ENCODE data around the gene IGF1R.
A peak's percentile ranks its signal among the peaks of the same experiment; 100 is the strongest.

IGF1R gene

DNA sequence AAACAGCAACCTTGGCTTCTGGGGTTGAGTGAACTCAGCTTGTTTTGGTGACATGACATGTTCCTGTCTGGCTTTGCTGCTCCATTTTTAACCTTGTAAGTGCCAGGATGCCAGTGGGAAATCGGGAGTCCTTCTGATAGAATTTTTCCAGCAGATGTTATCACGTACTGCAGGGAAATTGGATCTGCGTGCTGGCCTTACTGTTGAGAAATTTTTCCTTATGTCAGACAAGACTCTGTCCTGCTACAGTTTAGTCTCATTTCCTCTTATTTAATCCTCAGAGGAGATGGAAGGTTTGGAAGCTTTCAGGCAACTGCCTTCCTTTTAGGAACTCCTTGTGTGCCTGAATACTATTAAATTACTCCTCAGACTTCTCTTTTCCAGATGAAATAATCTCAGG, 278.7 kb downstream of the IGF1R start:
- DNase-seq: no peak

DNA sequence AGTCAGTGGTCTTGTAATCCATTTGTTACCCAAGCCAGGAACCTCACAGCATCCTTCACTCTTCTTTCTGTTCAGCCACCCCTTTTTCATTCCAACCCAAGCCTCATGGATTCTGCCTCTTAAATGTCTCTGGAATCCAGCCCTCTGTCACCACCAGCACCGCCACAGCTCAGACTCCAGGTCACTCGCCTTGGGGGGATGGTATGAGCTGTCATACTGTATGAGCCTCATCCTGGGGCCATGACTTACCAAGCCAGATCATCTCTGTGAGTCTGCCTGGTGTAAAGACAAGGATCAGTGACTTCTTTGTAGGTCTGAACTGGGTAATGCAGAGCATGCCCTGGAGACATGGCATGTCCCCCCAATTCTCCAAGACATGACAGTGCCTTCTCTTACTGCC, 279.7 kb downstream of the IGF1R start:
- DNase-seq: no peak

DNA sequence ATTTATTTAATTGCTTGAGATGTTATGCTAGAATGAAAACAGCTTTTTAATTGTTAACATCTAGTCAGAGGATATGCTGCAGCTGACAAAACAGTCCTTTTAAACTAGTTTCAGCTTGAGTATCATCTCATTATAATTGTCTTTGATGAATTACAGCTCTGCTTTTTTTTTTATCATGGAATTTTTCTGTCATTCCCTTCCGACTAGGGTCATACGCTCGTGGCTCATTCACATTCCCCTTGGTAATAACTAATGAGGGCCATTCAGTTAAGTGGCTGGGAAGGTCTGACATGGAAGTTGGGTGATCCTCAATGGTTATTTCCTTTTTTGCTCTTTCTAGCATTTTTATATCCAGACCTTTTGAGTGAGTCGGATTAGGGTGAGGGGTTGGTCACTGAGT, 282.2 kb downstream of the IGF1R start:
- DNase-seq: no peak

DNA sequence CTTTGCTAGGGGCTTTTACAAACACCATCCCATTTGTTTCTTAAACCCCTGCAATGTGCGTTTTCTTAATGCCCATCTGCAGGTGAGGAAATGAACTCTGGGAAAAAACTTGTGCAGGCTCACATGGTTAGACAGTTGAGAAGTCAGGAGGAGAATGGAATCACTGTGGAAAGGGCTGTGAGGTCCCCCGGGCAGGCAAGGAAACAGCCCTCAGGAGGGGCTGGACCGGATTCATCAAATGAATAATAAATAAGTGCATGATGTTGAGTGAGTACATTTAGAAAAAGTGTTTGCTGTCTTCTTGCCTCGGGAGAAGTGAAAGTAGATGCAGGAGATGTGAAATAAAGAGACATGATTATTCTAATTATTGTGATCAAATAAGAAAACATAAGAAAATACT, 282.7 kb downstream of the IGF1R start:
- no peak for DNase-seq

DNA sequence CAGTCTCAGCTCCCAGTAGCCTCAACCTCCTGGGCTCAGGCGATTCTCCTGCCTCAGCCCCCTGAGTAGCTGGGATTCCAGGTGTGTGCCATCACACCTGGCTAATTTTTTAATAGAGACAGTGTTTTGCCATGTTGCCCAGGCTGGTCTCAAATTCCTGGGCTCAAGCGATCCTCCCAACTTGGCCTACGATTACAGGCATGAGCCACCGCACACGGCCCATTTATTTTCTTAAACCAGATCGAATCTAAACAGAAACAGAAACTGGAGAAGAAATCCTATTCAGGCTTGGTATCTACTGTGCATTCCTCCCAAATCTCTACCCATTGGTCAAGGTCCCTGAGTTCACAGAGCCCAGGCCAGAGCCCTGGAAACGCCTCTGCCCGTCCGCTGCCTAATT, 285.1 kb downstream of the IGF1R start:
- DNase-seq: no peak

DNA sequence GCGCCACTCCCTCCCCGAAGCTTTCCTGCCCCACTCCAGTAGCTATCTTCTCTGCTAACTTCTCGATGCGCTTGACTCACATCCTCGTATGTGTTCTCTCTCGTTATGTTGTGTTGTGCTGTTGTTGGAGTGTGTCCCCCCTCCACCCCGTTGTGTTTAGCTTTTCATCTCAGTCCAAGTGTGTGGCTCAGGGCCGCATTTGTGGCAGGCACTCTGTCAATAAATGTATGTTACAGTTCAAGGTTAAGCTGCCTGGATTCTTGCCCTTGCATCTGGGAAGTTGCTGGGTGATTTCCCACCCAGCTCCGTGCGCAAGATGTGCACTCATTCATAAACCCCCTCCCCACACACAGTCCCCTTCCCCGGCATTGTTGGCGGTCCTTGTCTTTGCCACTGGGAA, 287.4 kb downstream of the IGF1R start:
- no peak for DNase-seq

DNA sequence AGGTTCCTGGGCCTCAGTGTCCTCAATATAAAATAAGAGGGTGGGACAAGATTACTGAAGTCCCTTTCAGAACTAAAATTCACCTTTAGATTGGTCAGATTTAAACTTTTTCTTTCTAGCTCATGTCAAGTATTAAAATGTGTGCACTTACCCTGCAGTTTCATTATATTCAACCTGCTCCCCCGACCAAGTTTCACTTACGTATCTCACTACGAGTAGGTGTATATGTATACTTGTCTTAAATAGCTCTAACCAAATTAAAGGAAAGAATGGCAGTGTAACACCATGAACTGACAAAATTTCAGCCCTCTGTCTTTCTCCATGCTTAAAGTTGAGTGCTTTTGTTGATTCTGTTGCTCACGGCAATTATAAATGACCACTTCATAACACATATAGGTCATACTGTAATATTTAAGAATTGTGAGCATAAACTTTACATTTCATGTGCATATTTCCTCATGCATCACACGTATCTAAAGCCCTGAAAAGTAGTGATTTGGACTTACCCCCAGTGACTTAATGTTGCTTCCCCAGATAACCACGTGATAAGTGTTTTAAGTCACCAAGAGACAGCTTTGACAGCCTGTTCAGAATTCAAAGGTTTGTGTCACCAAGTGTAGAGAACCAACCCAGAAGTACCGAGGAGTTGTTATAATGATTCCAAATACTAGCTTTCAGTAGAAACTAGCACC, 289.2 kb downstream of the IGF1R start:
- DNase-seq: no peak

DNA sequence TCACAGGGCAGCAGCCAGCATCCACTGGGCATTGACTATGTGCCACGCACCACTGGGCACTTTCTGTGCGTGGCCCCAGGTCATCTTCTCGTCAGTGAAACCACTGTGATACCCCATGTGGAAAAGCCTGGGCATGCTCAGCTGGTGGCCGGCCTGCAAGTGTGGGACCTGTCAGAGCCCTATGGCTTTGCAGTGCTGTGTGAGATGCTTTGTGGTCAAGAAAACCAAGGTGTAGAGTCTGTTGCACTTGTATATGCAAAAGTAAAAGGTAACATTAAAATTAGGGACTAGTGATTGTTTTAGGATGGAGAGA, 289.7 kb downstream of the IGF1R start:
- no peak for DNase-seq

DNA sequence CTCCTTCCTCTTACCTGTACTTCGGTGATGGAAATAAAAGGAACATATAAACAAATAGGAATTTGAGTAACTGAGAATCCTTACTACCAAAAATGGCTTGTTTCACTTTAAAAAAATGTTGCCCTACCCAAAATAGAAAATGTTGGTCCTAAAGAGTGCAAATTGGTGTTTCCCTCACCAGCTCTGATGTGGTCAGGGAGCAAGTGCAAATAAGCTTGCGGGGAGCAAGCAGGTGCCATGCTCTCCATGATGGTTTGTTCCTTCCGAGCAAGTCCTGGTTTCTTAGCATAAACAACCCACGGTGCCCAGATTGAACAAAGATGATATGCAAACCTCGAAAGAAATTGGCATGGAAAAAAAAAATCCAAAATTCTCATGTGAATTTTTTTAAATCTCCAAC, 290.5 kb downstream of the IGF1R start:
- DNase-seq: no peak

DNA sequence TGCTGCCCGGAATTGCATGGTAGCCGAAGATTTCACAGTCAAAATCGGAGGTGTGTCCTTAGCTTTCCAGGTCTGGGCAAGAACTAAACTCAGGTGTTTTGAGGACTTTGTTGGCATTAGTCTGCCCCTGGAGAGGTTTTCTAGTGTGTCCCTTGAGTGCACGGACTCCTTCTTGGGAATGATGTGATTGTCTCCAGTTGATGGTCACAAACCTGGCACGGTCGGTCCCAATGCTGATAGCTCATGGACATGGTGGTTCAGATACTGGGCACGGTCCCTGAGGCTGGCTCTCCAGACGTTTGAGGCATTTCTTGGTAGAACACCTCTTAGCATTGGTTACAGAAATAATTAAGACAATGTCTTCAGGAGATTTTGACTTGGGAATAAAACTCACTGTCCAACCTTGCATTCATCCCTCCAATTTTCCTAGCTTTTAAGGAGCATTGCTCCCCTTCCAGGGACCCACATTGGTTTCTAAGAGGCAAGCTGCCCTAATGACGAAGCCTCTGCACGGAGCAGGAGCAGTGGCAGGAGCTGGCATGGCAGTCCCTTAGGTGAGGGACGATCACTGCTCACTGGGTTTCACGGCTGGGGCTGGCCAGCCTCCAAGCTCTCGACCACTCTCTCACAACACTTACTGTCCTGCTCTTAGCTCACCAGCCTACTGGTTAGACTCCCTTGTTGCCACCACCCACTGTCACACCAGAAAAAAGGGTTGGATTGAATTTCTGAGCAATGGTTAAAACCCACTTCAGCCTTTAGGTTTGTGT, 291.2 kb downstream of the IGF1R start:
- DNase-seq: peak; percentile 42

DNA sequence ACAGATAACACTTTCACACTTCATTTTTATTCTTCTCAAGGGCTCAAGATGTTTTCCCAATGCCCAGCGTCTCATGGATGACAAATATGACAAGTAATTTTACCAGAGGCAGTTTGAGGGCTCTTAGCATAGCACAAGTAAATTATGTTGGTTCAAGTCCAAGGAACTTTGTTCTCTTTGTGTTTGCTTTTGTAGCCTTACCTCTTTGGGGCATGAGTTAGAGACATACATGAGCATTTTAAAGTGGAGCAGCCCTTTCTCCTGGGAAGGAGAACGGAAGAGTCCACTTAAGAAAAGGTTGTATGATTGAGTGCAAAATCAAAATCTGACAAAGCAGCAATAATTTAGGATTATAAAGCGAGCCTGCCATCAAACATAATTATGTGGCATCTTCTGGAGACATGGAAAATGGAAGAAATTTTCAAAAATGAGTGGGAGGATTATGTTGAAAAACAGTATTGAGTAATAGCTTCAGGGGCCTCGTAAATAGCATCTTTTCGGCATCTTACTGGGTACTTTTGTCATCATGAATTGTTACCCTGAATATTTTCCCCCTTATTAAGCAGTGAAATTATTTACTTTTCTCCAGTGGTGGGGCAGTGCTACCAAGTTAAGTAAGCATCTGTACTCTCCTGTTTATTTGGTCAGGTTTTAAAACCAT, 293.4 kb downstream of the IGF1R start:
- DNase-seq: no peak

DNA sequence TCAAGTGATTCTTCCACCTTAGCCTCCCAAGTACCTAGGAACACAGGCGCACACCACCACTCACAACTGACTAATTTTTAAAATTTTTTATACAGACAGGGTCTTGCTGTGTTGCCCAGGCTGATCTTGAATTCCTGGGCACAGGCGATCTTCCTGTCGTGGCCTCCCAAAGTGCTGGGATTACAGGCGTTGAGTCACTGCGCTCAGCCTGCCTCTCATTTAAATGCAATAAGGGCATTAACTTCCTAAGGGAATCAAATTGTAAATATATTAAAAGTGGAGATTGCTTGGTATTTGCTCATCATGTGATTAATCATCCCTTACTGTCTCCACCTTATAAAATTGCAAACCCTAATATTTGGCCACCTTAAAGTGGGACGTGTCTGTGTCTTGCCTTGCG, 294.1 kb downstream of the IGF1R start:
- DNase-seq: no peak

DNA sequence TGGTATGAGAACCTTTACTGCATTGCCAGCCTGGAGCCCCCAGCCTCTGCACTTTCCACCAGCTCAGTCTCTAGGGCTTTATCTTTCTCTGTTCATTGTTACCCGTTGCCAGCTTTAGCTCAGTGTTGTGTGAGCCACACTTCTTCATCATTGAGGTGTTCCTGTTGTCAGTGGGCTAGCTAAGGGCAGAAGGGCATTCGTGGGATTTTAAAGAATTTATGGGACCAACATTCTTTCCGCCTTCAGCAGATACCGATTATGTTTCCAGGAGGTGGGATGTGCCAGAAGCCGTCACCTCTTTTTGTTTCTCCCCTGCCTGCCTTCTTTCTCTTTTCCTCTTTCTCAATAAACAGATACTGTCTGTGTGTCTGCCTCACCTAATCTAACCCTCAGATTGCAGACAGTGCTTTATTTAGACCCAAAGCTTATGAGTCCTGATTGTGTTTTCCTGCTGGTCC, 294.7 kb downstream of the IGF1R start:
- no peak for DNase-seq

DNA sequence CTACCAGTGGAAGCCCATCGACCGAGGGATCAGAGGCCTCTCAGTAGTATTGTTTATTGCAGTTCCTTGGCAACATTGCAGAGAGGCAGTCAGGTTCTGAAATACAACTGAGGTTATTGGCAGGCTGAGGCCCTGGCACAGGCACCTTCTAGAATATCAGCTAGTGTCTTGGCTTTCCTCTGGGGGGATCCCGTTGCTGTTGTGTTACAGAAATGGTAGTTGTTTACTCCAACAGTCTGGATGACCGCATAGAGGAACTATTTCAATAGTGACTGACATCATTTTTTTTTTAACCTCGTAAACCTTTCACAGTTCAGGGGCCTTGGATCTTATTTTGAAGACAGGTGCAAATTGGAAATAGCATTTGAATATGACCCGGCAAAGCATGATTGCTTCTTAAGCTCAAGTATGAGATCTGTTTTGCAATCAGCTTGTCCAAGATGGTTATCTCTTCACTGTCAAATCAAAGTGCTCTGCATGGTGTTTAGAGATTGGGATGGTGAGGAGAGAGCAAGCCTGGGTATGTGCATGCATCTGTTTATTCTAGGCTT, 295.3 kb downstream of the IGF1R start:
- no peak for DNase-seq

DNA sequence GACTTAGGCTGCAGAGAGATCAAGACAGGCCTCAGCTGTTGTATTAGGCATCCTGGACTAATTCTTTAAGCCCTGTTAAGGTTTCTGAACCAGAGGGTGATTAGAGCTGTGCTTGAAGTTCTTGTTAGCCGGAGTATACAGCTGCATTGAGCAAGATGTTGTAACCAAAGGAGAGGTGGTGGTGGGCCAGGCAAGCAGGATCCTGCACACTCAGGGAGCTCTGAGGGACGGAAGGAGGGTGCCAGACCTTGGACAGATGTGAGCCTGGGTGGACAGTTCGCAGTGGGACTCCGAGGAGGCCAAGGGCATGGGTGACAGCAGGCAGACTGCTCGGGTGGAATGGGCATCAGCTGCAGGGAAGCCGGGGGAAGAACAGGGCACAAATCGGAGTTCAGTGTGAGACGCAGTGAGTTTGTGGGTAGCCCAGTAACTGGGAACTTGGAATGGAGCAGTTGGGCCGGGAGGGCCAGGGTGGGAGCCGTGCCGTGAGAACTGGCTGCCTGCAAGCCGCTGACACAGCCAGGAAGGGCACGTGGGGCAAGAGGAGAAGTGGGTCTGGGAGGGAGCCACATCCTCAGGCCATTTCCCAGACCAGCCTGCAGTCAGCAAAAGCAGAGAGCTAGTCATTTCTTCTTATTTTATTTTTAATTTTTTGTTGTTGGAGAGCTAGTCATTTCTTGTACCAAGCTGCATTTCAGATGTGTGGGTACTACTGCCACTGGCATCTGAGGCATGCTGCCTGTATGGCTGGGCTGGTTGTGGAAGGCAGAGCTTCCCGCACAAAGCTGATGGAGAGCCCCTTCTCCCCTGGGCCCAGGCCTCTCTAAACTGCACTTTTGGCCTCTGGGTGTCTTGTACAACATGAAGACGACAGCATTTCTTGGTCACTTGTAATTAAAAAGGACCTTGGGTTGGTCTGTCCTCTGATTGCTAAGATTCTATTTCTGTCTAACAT, 298.2 kb downstream of the IGF1R start:
- DNase-seq: no peak

DNA sequence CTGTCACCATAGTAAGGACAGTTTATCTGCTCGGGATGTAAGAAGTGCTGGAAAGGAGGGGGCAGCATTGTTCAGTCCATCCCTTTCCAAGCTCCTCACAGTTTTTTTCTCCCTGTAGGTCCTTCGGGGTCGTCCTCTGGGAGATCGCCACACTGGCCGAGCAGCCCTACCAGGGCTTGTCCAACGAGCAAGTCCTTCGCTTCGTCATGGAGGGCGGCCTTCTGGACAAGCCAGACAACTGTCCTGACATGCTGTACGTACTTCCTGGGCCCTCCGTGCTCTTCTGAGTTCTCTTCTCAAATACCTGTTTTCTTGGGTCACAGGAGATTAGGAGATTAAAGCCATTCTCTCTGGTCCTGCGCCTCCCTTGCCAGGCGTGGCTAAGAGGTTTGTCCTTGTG, 300.1 kb downstream of the IGF1R start:
- no peak for DNase-seq

DNA sequence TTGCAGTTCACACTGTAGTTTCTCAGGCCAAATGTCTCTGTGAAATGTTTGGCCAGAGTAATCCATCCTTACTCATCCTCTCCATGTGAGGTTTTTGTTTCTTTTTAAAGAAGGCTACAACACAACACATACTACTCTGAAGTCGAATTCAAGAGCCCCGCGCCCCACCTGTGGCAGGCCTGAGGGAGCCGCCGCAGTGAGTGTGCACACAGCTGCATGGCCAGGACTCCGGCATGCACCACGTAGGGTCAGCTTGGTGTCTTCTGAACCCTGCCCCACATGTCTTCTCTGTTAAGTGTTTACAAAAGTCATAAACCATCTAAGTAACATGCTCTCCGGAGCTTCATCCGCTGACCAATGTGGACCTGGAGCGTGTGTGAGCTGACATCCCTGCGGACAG, 300.6 kb downstream of the IGF1R start:
- no peak for DNase-seq

DNA sequence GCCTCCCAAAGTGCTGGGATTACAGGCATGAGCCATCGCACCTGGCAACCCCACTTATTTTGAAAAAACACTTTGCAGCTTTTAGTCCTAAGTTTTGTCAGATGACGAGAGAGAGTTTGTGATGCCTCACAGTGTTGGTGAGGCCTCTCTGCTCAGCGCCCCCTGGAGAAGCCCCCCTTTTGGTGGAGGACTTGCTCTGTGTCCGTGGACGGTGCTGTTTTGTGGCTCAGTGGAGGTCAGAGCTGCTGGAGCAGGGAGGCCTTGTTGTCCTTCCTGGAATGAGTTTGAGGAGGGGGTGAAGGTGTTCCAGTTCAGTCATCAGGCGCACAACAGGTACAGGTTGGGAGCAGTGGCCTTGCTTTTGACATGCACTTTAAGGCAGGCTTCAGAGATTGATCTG, 301.3 kb downstream of the IGF1R start:
- DNase-seq: no peak

DNA sequence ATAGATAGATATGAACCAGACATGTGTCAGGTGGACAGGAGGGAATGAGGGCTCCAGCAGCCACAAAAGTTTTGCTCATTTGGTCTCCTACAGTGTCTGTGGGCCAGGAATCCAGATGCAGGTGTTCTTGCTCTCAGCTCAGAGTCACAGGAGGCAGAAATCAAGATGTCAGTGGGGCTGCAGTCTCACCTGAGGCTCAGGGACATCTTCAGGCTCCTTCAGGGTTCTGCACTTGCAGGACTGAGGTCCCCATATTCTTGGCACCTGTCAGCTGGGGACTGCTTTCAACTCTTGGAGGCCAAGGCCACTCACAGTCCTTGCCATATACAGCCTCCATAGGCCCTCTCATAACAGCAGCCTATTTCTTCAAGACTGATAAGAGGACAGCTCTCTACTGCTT, 301.9 kb downstream of the IGF1R start:
- no peak for DNase-seq

DNA sequence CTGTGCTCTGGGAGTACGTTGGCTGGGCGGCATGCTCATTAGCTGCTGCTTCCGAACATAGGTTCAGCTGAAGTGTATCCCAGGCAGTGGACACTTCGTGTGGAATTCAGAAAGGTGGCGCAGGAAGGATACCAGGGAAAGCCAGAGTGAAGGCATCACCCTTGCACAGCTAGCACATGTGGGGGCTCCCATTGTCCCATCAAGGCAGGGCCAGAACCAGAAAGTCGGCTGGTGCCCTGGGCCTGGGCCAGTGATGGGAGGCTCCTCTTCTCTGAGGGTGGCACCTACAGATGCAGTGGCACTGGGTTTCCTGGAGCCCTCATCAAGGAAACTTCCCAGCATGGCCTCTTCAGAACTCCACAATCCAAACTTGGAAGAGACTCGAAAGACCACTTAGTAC, 302.7 kb downstream of the IGF1R start:
- DNase-seq: no peak

DNA sequence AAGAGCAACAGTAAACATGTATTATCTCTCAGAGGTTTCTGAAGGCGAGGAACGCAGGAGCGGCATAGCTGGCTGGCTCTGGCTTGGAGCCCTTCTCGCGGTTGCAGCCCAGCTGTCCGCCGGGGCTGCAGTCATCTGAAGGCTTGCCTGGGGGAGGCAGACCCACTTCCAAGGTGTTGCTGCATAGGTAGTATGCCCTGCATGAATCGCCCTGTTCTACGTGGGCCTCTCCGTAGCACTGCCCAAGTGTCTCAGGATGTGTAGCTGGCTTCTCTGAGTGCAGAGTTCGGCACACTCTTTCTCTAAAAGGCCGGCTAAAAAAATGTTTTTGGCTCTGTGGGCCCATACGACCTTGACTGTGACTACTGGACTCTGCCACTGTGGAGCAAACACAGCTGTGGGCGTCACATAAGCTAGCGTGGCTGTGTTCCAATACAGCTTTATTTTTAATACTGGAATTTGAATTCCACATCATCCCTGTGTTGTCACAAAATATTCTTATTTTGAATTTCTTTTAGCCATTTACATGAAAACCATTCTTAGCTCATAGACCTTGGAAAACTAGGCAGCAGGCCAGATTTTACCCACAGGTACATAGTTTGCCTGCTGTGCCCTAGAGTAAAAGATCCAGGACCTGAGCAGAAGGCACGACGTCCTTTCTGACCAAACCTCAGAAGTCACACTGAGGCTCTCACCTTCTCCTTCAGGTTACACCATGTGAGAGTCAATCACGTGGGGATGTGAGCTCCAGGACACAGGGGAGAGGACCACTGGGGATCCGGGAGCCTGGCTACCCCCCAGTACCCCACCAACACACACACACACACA, 303.4 kb downstream of the IGF1R start:
- no peak for DNase-seq

DNA sequence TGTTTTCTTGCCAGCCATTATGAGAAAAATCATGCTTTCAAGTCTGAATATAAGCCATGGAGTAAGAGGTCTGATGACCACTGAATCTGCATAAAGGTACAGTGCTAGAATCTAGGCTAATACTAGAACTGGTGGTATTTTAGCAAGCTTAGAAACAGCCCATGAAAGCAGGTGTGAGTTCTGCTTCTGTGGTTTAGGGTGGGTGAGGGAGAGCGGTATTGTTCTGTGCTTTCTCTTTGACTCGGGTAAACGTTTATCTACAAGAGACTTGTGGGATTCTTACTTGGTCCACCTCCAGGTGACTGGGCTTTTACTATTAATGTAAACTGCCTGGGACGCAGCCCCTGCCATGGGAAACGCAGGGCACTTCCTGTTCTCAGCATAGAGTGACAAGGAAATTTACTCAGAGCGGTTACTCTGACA, 304.1 kb downstream of the IGF1R start:
- DNase-seq: no peak

Measured in activated effector memory CD4-positive, alpha-beta T cell treated with anti-CD3 and anti-CD28 coated beads, Interleukin-2, amount 50 U/mL, for 16 hours (primary cell).